ENCODE results near the gene DISC1. TPM values are rescaled to one million over a fixed set of nuclear protein-coding genes. Genes with fewer than 3 reads are reported as not detected.

The DISC1 gene
- total RNA-seq, 3 donors from 2014 or later = 12.1 to 18.9 (median 12.4) TPM

DNA sequence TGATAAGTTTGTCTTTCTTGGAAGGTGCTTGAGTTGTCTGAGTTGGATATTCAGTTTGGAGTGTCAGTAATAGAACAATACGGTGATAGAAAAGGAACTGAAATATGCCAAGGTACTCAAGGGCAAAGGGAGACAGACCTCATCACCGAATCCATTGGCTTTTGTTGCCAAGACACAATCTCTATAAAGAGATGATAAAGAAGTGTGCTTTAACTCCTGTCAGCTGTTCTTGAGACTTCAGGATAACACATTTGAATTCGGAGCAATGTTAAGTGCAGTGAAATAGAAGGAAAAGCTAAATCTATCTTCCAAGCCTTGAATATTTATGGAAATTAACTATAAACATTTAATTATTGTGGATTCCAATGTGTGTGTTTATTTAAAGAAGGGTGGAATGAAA lies 194.7 kb downstream of the DISC1 start:
- Histone ChIP-seq H3K9me3 (no peaks in the 10 kb centered on the region), H3K27ac (no peak overlapping the region), H3K4me3 (no peak overlapping the region), H3K27me3 (no peaks in the 10 kb centered on the region), H3K36me3 (no peaks in the 10 kb centered on the region), H3K4me1 (no peaks in the 10 kb centered on the region)
- TF ChIP-seq, protein P1, sequence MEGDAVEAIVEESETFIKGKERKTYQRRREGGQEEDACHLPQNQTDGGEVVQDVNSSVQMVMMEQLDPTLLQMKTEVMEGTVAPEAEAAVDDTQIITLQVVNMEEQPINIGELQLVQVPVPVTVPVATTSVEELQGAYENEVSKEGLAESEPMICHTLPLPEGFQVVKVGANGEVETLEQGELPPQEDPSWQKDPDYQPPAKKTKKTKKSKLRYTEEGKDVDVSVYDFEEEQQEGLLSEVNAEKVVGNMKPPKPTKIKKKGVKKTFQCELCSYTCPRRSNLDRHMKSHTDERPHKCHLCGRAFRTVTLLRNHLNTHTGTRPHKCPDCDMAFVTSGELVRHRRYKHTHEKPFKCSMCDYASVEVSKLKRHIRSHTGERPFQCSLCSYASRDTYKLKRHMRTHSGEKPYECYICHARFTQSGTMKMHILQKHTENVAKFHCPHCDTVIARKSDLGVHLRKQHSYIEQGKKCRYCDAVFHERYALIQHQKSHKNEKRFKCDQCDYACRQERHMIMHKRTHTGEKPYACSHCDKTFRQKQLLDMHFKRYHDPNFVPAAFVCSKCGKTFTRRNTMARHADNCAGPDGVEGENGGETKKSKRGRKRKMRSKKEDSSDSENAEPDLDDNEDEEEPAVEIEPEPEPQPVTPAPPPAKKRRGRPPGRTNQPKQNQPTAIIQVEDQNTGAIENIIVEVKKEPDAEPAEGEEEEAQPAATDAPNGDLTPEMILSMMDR (IDR thresholded peaks at IDR 0.05) = no peak
- intact Hi-C loops (cut with DNase I; ENCODE audit: low total_unique reads) = no loop called here
- DNase-seq (ENCODE audit: low spot score in 2 of 2) = no peak

DNA sequence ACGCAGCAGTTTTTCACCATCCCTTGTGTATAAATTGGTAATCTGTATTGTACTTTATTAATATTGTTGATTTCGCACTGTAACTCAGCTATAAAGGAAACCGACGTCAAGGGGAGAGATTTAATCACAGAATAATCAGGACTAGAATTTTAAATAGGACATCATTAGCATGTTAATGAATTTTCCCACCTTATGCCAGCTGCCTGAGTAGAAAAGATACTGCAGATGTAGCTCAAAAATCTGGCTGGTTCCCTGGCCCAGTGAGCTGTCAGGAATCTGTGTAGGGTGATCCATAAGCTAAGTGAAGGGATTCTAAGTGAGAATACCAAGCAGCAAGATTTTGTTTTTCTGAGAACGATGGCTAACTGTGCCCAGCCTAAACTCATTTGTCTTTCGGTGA lies 195.5 kb downstream of the DISC1 start:
- H3K27ac ChIP-seq = no peak overlapping the region
- H3K27me3 ChIP-seq = no peaks in the 10 kb centered on the region
- DNase-seq (ENCODE audit: low spot score in 2 of 2) = no peak
- intact Hi-C loops (cut with DNase I; ENCODE audit: low total_unique reads) = no loop called here
- H3K4me1 ChIP-seq = no peaks in the 10 kb centered on the region
- H3K4me3 ChIP-seq = no peak overlapping the region
- no peaks in the 10 kb centered on the region for H3K36me3 ChIP-seq
- no peaks in the 10 kb centered on the region for H3K9me3 ChIP-seq
- TF ChIP-seq POLR2A (IDR thresholded peaks at IDR 0.05) = no peak
- no peak for TF ChIP-seq POLR2AphosphoS5 (IDR thresholded peaks at IDR 0.05)
- TF ChIP-seq, protein P1 (IDR thresholded peaks at IDR 0.05) = no peak

DNA sequence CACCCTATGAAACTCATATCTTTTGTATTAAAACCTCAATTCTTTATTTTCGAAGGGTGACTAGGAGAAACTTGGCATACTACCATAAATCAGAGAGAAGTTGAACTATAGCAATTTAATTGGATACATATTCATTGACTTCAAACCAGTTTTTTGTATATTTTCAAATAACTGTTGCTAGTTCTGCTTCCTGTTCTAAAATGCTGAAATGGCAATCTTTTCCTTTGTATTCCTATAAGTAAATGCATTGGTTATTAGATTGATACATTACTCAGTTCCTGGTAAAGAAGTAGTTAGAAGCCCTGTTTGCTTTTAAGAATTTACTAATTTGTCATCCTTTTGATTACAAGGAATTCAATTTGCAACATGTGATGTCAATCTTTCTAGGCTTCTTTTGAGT lies 200.0 kb downstream of the DISC1 start:
- intact Hi-C loops (cut with DNase I; ENCODE audit: low total_unique reads) = no loop called here
- no peak overlapping the region for H3K4me3 ChIP-seq
- H3K27me3 ChIP-seq = no peaks in the 10 kb centered on the region
- no peaks in the 10 kb centered on the region for H3K36me3 ChIP-seq
- no peak for DNase-seq (ENCODE audit: low spot score in 2 of 2)
- TF ChIP-seq POLR2AphosphoS5 (IDR thresholded peaks at IDR 0.05) (no peak), POLR2A (IDR thresholded peaks at IDR 0.05) (no peak)
- TF ChIP-seq, protein P1 (IDR thresholded peaks at IDR 0.05) = no peak
- H3K4me1 ChIP-seq = no peaks in the 10 kb centered on the region
- no peak overlapping the region for H3K27ac ChIP-seq
- H3K9me3 ChIP-seq = no peaks in the 10 kb centered on the region

DNA sequence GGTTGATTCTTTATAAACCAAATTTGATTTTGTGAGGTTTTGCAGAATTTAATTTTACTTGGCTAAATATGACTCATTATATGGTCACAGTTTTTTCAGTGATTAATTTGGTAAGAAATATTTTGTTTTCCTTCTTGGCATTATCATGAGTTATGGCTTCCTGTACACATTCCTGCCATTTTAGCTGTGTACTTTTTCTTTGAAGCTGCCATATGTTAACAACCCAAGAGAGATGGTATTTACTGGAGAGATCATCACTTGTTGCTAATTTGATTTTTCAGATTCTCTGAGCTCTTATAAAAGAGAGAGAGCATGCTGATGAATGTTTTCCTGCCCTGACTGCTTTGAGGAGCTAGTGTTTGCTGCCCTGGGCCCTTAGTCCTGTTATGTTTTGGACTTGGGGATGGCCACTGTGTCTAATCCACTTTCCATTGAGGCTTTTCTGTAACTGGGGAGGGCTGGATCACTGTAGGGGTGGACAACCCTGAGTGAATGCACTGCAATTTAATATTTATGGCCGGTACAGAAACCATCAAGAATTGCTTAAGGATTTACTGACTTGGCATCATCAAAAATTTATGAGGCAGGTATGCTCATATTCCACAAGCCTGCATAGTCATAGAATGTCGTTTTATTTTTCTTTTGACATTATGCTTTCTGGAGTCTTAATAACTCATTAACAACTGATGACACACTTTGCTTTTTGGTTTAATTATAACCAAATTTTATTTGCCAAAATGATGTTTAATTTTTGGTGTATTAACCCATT lies 200.9 kb downstream of the DISC1 start:
- H3K27ac ChIP-seq = no peak overlapping the region
- TF ChIP-seq POLR2A (IDR thresholded peaks at IDR 0.05) (no peak), POLR2AphosphoS5 (IDR thresholded peaks at IDR 0.05) (no peak)
- TF ChIP-seq, protein P1 (IDR thresholded peaks at IDR 0.05) = no peak
- no peaks in the 10 kb centered on the region for H3K9me3 ChIP-seq

DNA sequence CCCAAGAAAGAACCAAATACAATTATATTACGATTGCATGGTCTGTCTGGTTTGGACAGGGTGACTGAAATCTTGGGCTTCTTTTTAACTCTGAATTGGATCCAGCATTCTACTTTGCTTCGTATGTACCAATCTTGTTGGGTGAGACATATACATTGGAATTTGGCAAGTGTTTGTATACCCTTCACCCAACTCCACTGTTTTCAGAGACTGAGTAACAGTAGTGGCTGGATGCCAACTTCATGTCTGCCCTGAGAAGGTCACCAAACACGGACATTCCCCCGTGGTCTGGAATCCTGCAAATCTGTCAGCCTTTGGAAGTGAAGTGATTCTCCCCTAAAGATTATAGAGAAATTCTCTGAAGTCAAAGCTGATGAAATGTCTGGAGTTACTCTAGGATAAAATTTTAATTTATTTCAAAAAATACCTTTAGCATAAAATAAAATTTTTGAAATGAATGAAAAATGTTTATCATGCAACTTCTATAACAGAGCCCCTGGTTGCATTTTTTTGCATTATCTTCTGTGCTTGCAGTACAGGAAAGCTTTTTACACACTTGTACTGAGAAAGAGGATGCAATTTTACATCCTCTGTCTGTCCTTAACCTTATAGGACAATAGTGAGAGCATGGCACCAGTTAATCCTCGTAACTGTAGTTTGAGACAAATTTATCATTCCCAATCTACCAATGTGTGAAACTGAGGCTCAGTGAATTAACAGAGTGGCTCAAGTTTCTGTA lies 201.8 kb downstream of the DISC1 start:
- Histone ChIP-seq H3K27me3 (no peaks in the 10 kb centered on the region), H3K4me3 (no peak overlapping the region), H3K27ac (no peak overlapping the region), H3K4me1 (no peaks in the 10 kb centered on the region), H3K36me3 (no peaks in the 10 kb centered on the region), H3K9me3 (no peaks in the 10 kb centered on the region)
- intact Hi-C loops (cut with DNase I; ENCODE audit: low total_unique reads) = no loop called here
- TF ChIP-seq POLR2A (IDR thresholded peaks at IDR 0.05) = no peak
- no peak for TF ChIP-seq POLR2AphosphoS5 (IDR thresholded peaks at IDR 0.05)
- TF ChIP-seq, protein P1 (IDR thresholded peaks at IDR 0.05) = no peak
- no peak for DNase-seq (ENCODE audit: low spot score in 2 of 2)

More for the DNA sequence above, 200.9 kb downstream of the DISC1 start:
- DNase-seq (ENCODE audit: low spot score in 2 of 2) = no peak
- H3K4me1 ChIP-seq = no peaks in the 10 kb centered on the region
- no peaks in the 10 kb centered on the region for H3K36me3 ChIP-seq
- H3K4me3 ChIP-seq = no peak overlapping the region
- intact Hi-C loops (cut with DNase I; ENCODE audit: low total_unique reads) = no loop called here
- no peaks in the 10 kb centered on the region for H3K27me3 ChIP-seq
